B cell (primary cell): ENCODE measurements around the gene ATP8A2. TPM values are rescaled to one million over a fixed set of nuclear protein-coding genes. Genes with fewer than 3 reads are reported as not detected.

Experiments
- ATAC-seq: fragments of 200-7000 bp; cut with Tn5 transposase; one replicate; pipeline ENCODE4 v1.10.0; 2021; ENCODE audit warnings: low read depth, mild to moderate bottlenecking, moderate number of reproducible peaks, moderate library complexity
- CTCF ChIA-PET: fragments of 350-600 bp; sonication (Branson Sonifier 250); formaldehyde crosslinking; loops from one replicate; lab custom pipeline; 2021; ENCODE audit warnings: antibody characterized with exemption, inconsistent platforms; lab: Charles Lee
- POLR2A ChIA-PET: fragments of 350-600 bp; sonication (Branson Sonifier 250); formaldehyde crosslinking; loops from one replicate; lab custom pipeline; 2021; ENCODE audit warnings: antibody characterized with exemption; lab: Charles Lee
- DNase-seq: peaks from one replicate; pipeline ENCODE4 v3.0.0; 2013
- H2AFZ ChIP-seq: 2 replicates; pipeline ENCODE4 v1.6.1; 2012; ENCODE audit warnings: mild to moderate bottlenecking, low read depth, low read length; ENCODE audit not compliant: insufficient read depth, poor library complexity, severe bottlenecking
- H3K27ac ChIP-seq, 2 donors: 1 replicate in 1 of 2; 2 replicates in 1 of 2; pipeline ENCODE4 v1.5.1; 2012 to 2013; ENCODE audit warnings: low read length in 2 of 2, mild to moderate bottlenecking in 2 of 2, moderate library complexity in 1 of 2
- H3K27me3 ChIP-seq, 4 experiments: fragments of 200-600 bp in 1 of 4; sonication (generic) in 1 of 4; replicated peaks in 1 of 4; 1 replicate in 2 of 4; 2 replicates in 2 of 4; pipeline versions ENCODE4 v1.6.1 to v1.7.0; 2013 to 2016; ENCODE audit warnings: low read length in 3 of 4, mild to moderate bottlenecking in 2 of 4, mixed read lengths in 1 of 4, moderate library complexity in 1 of 4; ENCODE audit not compliant: insufficient read depth in 4 of 4, control insufficient read depth in 3 of 4; ENCODE audit errors: control extremely low read depth in 1 of 4
- H3K36me3 ChIP-seq, 2 experiments: replicated peaks in 1 of 2; 1 replicate in 1 of 2; 2 replicates in 1 of 2; pipeline versions ENCODE4 v1.6.1 to v1.7.1; 2013; ENCODE audit warnings: low read length in 1 of 2; ENCODE audit not compliant: insufficient read depth in 2 of 2, control insufficient read depth in 1 of 2; ENCODE audit errors: control extremely low read depth in 1 of 2, extremely low read depth in 1 of 2
- H3K4me1 ChIP-seq, 2 donors: fragments of 200-600 bp in 1 of 2; sonication (generic) in 1 of 2; 1 replicate in 1 of 2; 2 replicates in 1 of 2; pipeline versions ENCODE4 v1.5.1 to v1.6.1; 2013 to 2017; ENCODE audit warnings: low read length in 2 of 2; ENCODE audit not compliant: control insufficient read depth in 2 of 2, insufficient read depth in 2 of 2
- H3K4me2 ChIP-seq: replicated peaks from 2 replicates; pipeline ENCODE3; 2012; ENCODE audit warnings: mild to moderate bottlenecking, low read depth, low read length; ENCODE audit not compliant: poor library complexity, severe bottlenecking
- H3K4me3 ChIP-seq, 5 experiments: fragments of 200-600 bp in 1 of 5; sonication (generic) in 1 of 5; 1 replicate in 3 of 5; 2 replicates in 2 of 5; pipeline versions ENCODE4 v1.5.1 to v1.7.0; 2011 to 2016; ENCODE audit warnings: low read length in 4 of 5, mild to moderate bottlenecking in 4 of 5, low read depth in 2 of 5, control low read depth in 1 of 5, moderate library complexity in 1 of 5; ENCODE audit not compliant: insufficient read depth in 1 of 5; ENCODE audit errors: control extremely low read depth in 1 of 5, extremely low read depth in 1 of 5
- H3K79me2 ChIP-seq: fragments of 200-600 bp; sonication (generic); one replicate; pipeline ENCODE4 v1.6.0; 2016; ENCODE audit warnings: low read length; ENCODE audit not compliant: control insufficient read depth, insufficient read depth
- H3K9ac ChIP-seq: fragments of 200-600 bp; sonication (generic); 2 replicates; pipeline ENCODE4 v1.6.1; 2017; ENCODE audit warnings: mild to moderate bottlenecking, low read length, moderate library complexity
- H3K9me3 ChIP-seq, 3 donors: one replicate each; pipeline versions ENCODE4 v1.6.1 to v1.7.1; 2013; ENCODE audit warnings: low read length in 2 of 3; ENCODE audit not compliant: control insufficient read depth in 2 of 3, insufficient read depth in 1 of 3; ENCODE audit errors: control extremely low read depth in 1 of 3
- H4K20me1 ChIP-seq: 2 replicates; pipeline ENCODE4 v1.6.0; 2012; ENCODE audit warnings: mild to moderate bottlenecking, low read length; ENCODE audit not compliant: insufficient read depth, control insufficient read depth, poor library complexity, severe bottlenecking
- H3K27ac Mint-ChIP-seq: one replicate; pipeline ENCODE4 v1.8.0; 2021; ENCODE audit warnings: mixed read lengths
- H3K27me3 Mint-ChIP-seq: one replicate; pipeline ENCODE4 v1.8.0; 2021; ENCODE audit warnings: mixed read lengths
- H3K4me1 Mint-ChIP-seq: one replicate; pipeline ENCODE4 v1.8.0; 2021; ENCODE audit warnings: mixed read lengths
- H3K4me3 Mint-ChIP-seq: one replicate; pipeline ENCODE4 v1.8.0; 2021; ENCODE audit warnings: mixed read lengths
- H3K9me3 Mint-ChIP-seq: one replicate; pipeline ENCODE4 v1.8.0; 2022; ENCODE audit warnings: mixed read lengths; ENCODE audit not compliant: insufficient read depth
- EZH2 ChIP-seq: IDR thresholded peaks from 2 replicates; pipeline ENCODE4 v1.6.1; 2012; ENCODE audit warnings: borderline replicate concordance, low read depth, mild to moderate bottlenecking, moderate library complexity, low read length; ENCODE audit not compliant: insufficient read depth, poor library complexity, severe bottlenecking
- WGBS: methylation state at CpG from one replicate; pipeline ENCODE4 v1.1.5; 2013; ENCODE audit warnings: missing lambda C conversion rate; ENCODE audit not compliant: insufficient coverage; 5-methylcytosine and 5-hydroxymethylcytosine counted together
- intact Hi-C: fragments of 100-400 bp; cut with micrococcal nuclease; formaldehyde crosslinking; loops from one replicate; pipeline ENCODE4 v1.10.0; 2022
- polyA plus RNA-seq: library from polyadenylated mRNA; depleted of rRNA; stranded (reverse); fragments of >200 nt; gene quantifications from 2 replicates; pipeline ENCODE4 v1.2.3, GENCODE V29; 2012
- total RNA-seq, 2 donors: library from RNA; stranded (reverse); fragments of 120-200 nt in 1 of 2; gene quantifications; 1 replicate in 1 of 2; 2 replicates in 1 of 2; pipeline versions ENCODE4 v1.2.3 to v1.2.4, GENCODE V29; 2013 to 2022
- TF ChIP-seq, protein P1 (sequence below): fragments of 200-600 bp; IDR thresholded peaks from one replicate; pipeline ENCODE4 v1.8.0; 2022; ENCODE audit warnings: antibody characterized with exemption, mild to moderate bottlenecking

Gene ATP8A2
- total and polyA plus RNA-seq, 2 donors (not counting 1 experiment from before 2014, with no cell fraction given) = not detected

DNA sequence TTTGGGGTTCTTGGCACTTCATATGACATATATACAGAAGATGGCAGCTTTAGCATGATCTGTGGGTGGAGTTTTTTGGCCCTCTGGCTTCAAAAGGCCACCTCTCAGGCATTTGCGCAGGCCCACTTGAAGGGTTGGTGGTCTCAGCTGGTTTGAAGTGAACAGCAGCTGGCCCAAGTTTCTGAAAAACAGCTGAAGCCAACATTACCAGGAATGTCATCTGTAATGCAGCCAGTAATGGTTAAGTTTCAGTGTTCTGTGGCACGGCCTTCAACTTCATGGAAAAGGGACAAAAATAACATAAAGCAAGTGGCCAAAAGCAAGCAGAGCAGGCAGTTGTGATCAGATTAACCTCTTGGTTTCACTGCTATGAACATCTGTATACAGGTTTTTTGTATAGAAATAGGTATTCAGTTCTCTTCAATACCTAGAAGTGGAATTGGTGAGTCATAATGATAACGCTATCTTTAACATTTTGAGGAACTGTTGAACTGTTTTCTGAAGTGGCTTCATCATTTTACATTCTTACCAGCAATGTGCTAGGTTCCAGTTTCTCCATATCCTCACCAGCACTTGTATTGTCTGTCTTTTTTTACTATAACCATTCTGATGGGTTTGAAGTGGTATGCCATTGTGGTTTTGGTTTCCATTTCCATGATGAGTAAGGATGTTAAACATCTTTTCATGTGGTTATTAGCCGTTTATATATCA, 434.6 kb downstream of the ATP8A2 start:
- Histone ChIP-seq H3K4me1 (no peaks in the 10 kb centered on the region), H3K4me2 (no peak overlapping the region), H3K27me3 (no peaks in the 10 kb centered on the region), H3K4me3 (no peak overlapping the region), H3K9ac (no peak overlapping the region), H2AFZ (no peak overlapping the region), H3K9me3 (peaks cover 0 to 1% (median 1%) of the 10 kb centered on the region in 3 donors), H4K20me1 (no peaks in the 10 kb centered on the region), H3K79me2 (no peaks in the 10 kb centered on the region), H3K36me3 (no peaks in the 10 kb centered on the region), H3K27ac (no peak overlapping the region)
- Mint-ChIP-seq H3K27me3 (no peaks in the 10 kb centered on the region), H3K4me3 (no peak overlapping the region), H3K27ac (no peak overlapping the region), H3K9me3 (no peaks in the 10 kb centered on the region), H3K4me1 (no peaks in the 10 kb centered on the region)
- CTCF ChIA-PET = no interaction called here
- DNase-seq = no peak
- no peak for ATAC-seq
- intact Hi-C loops = no loop called here
- POLR2A ChIA-PET = no interaction called here
- whole genome bisulfite sequencing = 81% methylated on average over 2 of the region's 4 CpGs
- TF ChIP-seq, protein P1, sequence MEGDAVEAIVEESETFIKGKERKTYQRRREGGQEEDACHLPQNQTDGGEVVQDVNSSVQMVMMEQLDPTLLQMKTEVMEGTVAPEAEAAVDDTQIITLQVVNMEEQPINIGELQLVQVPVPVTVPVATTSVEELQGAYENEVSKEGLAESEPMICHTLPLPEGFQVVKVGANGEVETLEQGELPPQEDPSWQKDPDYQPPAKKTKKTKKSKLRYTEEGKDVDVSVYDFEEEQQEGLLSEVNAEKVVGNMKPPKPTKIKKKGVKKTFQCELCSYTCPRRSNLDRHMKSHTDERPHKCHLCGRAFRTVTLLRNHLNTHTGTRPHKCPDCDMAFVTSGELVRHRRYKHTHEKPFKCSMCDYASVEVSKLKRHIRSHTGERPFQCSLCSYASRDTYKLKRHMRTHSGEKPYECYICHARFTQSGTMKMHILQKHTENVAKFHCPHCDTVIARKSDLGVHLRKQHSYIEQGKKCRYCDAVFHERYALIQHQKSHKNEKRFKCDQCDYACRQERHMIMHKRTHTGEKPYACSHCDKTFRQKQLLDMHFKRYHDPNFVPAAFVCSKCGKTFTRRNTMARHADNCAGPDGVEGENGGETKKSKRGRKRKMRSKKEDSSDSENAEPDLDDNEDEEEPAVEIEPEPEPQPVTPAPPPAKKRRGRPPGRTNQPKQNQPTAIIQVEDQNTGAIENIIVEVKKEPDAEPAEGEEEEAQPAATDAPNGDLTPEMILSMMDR = no peak
- no peak for TF ChIP-seq EZH2

DNA sequence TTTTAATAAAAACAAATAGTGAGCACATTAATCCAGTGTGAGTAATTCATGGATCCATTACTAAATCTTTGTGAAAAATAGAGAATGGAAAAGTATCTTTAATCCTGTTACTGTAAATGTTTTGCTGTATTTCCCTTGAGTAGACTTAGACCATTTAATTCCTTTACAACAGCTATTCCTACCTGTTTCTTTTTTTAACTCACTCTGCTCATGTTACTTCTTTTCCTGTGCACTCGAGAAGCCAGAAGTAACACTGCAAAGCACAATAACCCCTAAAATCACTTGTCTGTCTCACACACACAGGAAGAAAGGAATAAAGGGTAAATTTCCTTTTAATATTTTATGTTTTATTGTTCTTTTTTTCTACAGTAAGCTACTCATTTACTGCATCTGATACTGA, 435.8 kb downstream of the ATP8A2 start:
- Histone ChIP-seq H2AFZ (no peak overlapping the region), H3K4me3 (no peak overlapping the region), H3K27ac (no peak overlapping the region), H3K4me1 (no peaks in the 10 kb centered on the region), H3K36me3 (no peaks in the 10 kb centered on the region), H3K27me3 (no peaks in the 10 kb centered on the region), H3K4me2 (no peak overlapping the region), H4K20me1 (no peaks in the 10 kb centered on the region), H3K9ac (no peak overlapping the region), H3K79me2 (no peaks in the 10 kb centered on the region), H3K9me3 (peaks cover 1 to 5% (median 3%) of the 10 kb centered on the region in 3 donors)
- intact Hi-C loops = no loop called here
- Mint-ChIP-seq H3K4me3 (no peak overlapping the region), H3K9me3 (peaks cover 2% of the 10 kb centered on the region), H3K27me3 (no peaks in the 10 kb centered on the region), H3K4me1 (no peaks in the 10 kb centered on the region), H3K27ac (no peak overlapping the region)
- CTCF ChIA-PET = no interaction called here
- ATAC-seq (no peak), DNase-seq (no peak)
- WGBS = no CpG with 5 or more reads among the region's 1 CpG
- TF ChIP-seq, protein P1 = no peak
- TF ChIP-seq EZH2 = no peak
- POLR2A ChIA-PET = no interaction called here
